Naive B cell (primary cell): ENCODE data around the gene NECTIN2. TPM values are rescaled to one million over a fixed set of nuclear protein-coding genes. Genes with fewer than 3 reads are reported as not detected.
"Not testable (repeated sequence)": the region's sequence is repeated elsewhere in the genome, so short reads cannot be mapped to it uniquely, and the experiment has no call there.

Source experiments
- ATAC-seq, 2 donors: fragments of 150-1000 bp; cut with Tn5 transposase; 2 replicates each; pipeline ENCODE4 v1.10.0; 2021; ENCODE audit warnings: low read depth in 2 of 2, mild to moderate bottlenecking in 2 of 2, moderate library complexity in 2 of 2
- DNase-seq: peaks from one replicate; pipeline ENCODE4 v3.0.0; 2022
- H3K27ac Mint-ChIP-seq, 6 donors: one replicate each; pipeline ENCODE4 v1.8.0; 2020 to 2022; ENCODE audit warnings: mild to moderate bottlenecking in 6 of 6, mixed read lengths in 6 of 6, moderate library complexity in 5 of 6, inconsistent platforms in 2 of 6
- H3K27me3 Mint-ChIP-seq, 3 donors: one replicate each; pipeline ENCODE4 v1.8.0; 2021 to 2022; ENCODE audit warnings: mixed read lengths in 3 of 3, mild to moderate bottlenecking in 1 of 3
- H3K36me3 Mint-ChIP-seq, 2 donors: one replicate each; pipeline ENCODE4 v1.8.0; 2020 to 2022; ENCODE audit warnings: mixed read lengths in 2 of 2, inconsistent platforms in 1 of 2, mild to moderate bottlenecking in 1 of 2
- H3K4me1 Mint-ChIP-seq, 3 donors: one replicate each; pipeline ENCODE4 v1.8.0; 2020 to 2022; ENCODE audit warnings: mixed read lengths in 3 of 3, inconsistent platforms in 1 of 3, mild to moderate bottlenecking in 1 of 3, moderate library complexity in 1 of 3
- H3K4me3 Mint-ChIP-seq, 8 donors: one replicate each; pipeline ENCODE4 v1.8.0; 2020 to 2022; ENCODE audit warnings: mild to moderate bottlenecking in 8 of 8, mixed read lengths in 8 of 8, moderate library complexity in 8 of 8, inconsistent platforms in 2 of 8
- H3K9me3 Mint-ChIP-seq, 7 donors: one replicate each; pipeline ENCODE4 v1.8.0; 2020 to 2022; ENCODE audit warnings: mixed read lengths in 7 of 7, mild to moderate bottlenecking in 5 of 7, inconsistent platforms in 2 of 7, moderate library complexity in 1 of 7
- polyA plus RNA-seq, 6 donors: library from polyadenylated mRNA; unstranded; fragments of 300-500 nt; fragmentation: Illumina TruSeq; gene quantifications; one replicate each; pipeline ENCODE4 v1.2.3, GENCODE V29; 2021; ENCODE audit warnings: low read depth in 6 of 6

Gene NECTIN2
- polyA plus RNA-seq, 6 donors from 2014 or later = not detected

GRCh38 chr19:44869733-44870470, 23.8 kb downstream of the NECTIN2 start:
- DNase-seq = no peak
- no peaks in the 10 kb centered on the region for H3K36me3 Mint-ChIP-seq
- no peak for ATAC-seq
- H3K27me3 Mint-ChIP-seq = peaks cover 0 to 5% (median 5%) of the 10 kb centered on the region in 3 donors
- no peaks in the 10 kb centered on the region for H3K9me3 Mint-ChIP-seq
- H3K4me3 Mint-ChIP-seq = peak overlapping the region in 1 of 8 donors; percentile 68
- H3K4me1 Mint-ChIP-seq = no peaks in the 10 kb centered on the region
- peak overlapping the region in 1 of 6 donors; percentile 60 for H3K27ac Mint-ChIP-seq

GRCh38 chr19:44871809-44872208, 25.7 kb downstream of the NECTIN2 start:
- H3K4me3 Mint-ChIP-seq = no peak overlapping the region
- peaks cover 0 to 5% (median 0%) of the 10 kb centered on the region in 3 donors for H3K27me3 Mint-ChIP-seq
- no peaks in the 10 kb centered on the region for H3K36me3 Mint-ChIP-seq
- no peak overlapping the region for H3K27ac Mint-ChIP-seq
- H3K4me1 Mint-ChIP-seq = no peaks in the 10 kb centered on the region
- ATAC-seq = no peak
- DNase-seq = no peak
- H3K9me3 Mint-ChIP-seq = no peaks in the 10 kb centered on the region

DNA sequence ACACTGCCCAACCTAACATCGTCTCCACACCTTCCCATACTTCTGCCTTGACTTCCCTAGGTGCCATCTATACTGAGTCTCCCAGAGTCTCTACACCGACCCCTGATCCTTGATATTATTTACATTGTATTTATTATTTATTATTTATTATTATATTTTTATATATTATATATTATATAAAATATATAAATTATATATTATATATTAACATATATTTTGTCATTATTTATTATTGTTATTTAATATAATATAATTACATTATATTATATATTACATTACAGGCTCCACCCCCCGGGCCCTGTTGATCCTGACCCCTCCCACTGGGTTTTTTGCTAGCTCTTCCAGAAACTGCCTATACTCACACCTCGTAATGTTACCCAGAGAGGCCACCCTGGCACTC, 26.6 kb downstream of the NECTIN2 start:
- peaks cover 0 to 5% (median 2%) of the 10 kb centered on the region in 3 donors for H3K4me1 Mint-ChIP-seq
- ATAC-seq = no peak
- no peak for DNase-seq
- peaks cover 0 to 5% (median 0%) of the 10 kb centered on the region in 3 donors for H3K27me3 Mint-ChIP-seq
- H3K27ac Mint-ChIP-seq = no peak overlapping the region
- H3K4me3 Mint-ChIP-seq = peak overlapping the region in 1 of 8 donors; percentile 7
- no peaks in the 10 kb centered on the region for H3K9me3 Mint-ChIP-seq
- no peaks in the 10 kb centered on the region for H3K36me3 Mint-ChIP-seq

- no peak overlapping the region for H3K27ac Mint-ChIP-seq
- H3K9me3 Mint-ChIP-seq = no peaks in the 10 kb centered on the region
- H3K4me1 Mint-ChIP-seq = peaks cover 0 to 5% (median 2%) of the 10 kb centered on the region in 3 donors
- no peak overlapping the region for H3K4me3 Mint-ChIP-seq
- no peak for ATAC-seq
- H3K36me3 Mint-ChIP-seq = no peaks in the 10 kb centered on the region
- DNase-seq = no peak
- peaks cover 0 to 5% (median 4%) of the 10 kb centered on the region in 3 donors for H3K27me3 Mint-ChIP-seq
Measured at GRCh38 chr19:44874317-44874716, 28.2 kb downstream of the NECTIN2 start.

GRCh38 chr19:44875666-44876451, 29.8 kb downstream of the NECTIN2 start:
- no peaks in the 10 kb centered on the region for H3K9me3 Mint-ChIP-seq
- peak overlapping the region in 2 of 8 donors; percentile 53 to 61 for H3K4me3 Mint-ChIP-seq
- H3K27ac Mint-ChIP-seq = peak overlapping the region in 1 of 6 donors; percentile 6
- DNase-seq (no peak), ATAC-seq (no peak)
- H3K36me3 Mint-ChIP-seq = no peaks in the 10 kb centered on the region
- H3K27me3 Mint-ChIP-seq = peaks cover 0 to 10% (median 8%) of the 10 kb centered on the region in 3 donors
- H3K4me1 Mint-ChIP-seq = peaks cover 0 to 5% (median 2%) of the 10 kb centered on the region in 3 donors

- Mint-ChIP-seq H3K27ac (peak overlapping the region in 2 of 6 donors; percentile 77 to 82), H3K4me3 (peak overlapping the region in 1 of 8 donors; percentile 48), H3K9me3 (no peaks in the 10 kb centered on the region), H3K36me3 (no peaks in the 10 kb centered on the region), H3K4me1 (peaks cover 0 to 5% (median 2%) of the 10 kb centered on the region in 3 donors), H3K27me3 (peaks cover 0 to 13% (median 8%) of the 10 kb centered on the region in 3 donors)
- DNase-seq (no peak), ATAC-seq (no peak)
Measured at GRCh38 chr19:44876930-44877535, 30.9 kb downstream of the NECTIN2 start.

DNA sequence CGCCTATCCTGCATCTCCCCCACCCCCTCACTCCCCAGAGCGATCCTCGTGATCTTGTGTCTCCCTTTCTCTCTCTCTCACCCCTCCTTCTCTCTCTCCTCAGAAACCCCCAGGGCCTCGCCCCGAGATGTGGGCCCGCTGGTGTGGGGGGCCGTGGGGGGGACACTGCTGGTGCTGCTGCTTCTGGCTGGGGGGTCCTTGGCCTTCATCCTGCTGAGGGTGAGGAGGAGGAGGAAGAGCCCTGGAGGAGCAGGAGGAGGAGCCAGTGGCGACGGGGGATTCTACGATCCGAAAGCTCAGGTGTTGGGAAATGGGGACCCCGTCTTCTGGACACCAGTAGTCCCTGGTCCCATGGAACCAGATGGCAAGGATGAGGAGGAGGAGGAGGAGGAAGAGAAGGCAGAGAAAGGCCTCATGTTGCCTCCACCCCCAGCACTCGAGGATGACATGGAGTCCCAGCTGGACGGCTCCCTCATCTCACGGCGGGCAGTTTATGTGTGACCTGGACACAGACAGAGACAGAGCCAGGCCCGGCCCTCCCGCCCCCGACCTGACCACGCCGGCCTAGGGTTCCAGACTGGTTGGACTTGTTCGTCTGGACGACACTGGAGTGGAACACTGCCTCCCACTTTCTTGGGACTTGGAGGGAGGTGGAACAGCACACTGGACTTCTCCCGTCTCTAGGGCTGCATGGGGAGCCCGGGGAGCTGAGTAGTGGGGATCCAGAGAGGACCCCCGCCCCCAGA, 32.2 kb downstream of the NECTIN2 start:
- Mint-ChIP-seq H3K27me3 (peaks cover 0 to 17% (median 8%) of the 10 kb centered on the region in 3 donors), H3K4me1 (peaks cover 0 to 5% (median 2%) of the 10 kb centered on the region in 3 donors), H3K9me3 (no peaks in the 10 kb centered on the region), H3K36me3 (no peaks in the 10 kb centered on the region), H3K27ac (peak overlapping the region in 1 of 6 donors; percentile 59), H3K4me3 (no peak overlapping the region)
- ATAC-seq (no peak), DNase-seq (no peak)

- Mint-ChIP-seq H3K4me1 (peaks cover 0 to 5% (median 2%) of the 10 kb centered on the region in 3 donors), H3K27me3 (peaks cover 0 to 17% (median 8%) of the 10 kb centered on the region in 3 donors), H3K36me3 (no peaks in the 10 kb centered on the region), H3K27ac (no peak overlapping the region), H3K4me3 (no peak overlapping the region), H3K9me3 (no peaks in the 10 kb centered on the region)
- no peak for DNase-seq
- no peak for ATAC-seq
Measured at GRCh38 chr19:44879309-44880065, 33.4 kb downstream of the NECTIN2 start.

- no peak for ATAC-seq
- H3K27me3 Mint-ChIP-seq = peaks cover 0 to 17% (median 8%) of the 10 kb centered on the region in 3 donors
- H3K36me3 Mint-ChIP-seq = no peaks in the 10 kb centered on the region
- H3K4me1 Mint-ChIP-seq = peaks cover 0 to 4% (median 2%) of the 10 kb centered on the region in 3 donors
- no peak for DNase-seq
- H3K9me3 Mint-ChIP-seq = no peaks in the 10 kb centered on the region
- no peak overlapping the region for H3K4me3 Mint-ChIP-seq
- no peak overlapping the region for H3K27ac Mint-ChIP-seq
Measured at GRCh38 chr19:44882063-44882462, 36.0 kb downstream of the NECTIN2 start.

DNA sequence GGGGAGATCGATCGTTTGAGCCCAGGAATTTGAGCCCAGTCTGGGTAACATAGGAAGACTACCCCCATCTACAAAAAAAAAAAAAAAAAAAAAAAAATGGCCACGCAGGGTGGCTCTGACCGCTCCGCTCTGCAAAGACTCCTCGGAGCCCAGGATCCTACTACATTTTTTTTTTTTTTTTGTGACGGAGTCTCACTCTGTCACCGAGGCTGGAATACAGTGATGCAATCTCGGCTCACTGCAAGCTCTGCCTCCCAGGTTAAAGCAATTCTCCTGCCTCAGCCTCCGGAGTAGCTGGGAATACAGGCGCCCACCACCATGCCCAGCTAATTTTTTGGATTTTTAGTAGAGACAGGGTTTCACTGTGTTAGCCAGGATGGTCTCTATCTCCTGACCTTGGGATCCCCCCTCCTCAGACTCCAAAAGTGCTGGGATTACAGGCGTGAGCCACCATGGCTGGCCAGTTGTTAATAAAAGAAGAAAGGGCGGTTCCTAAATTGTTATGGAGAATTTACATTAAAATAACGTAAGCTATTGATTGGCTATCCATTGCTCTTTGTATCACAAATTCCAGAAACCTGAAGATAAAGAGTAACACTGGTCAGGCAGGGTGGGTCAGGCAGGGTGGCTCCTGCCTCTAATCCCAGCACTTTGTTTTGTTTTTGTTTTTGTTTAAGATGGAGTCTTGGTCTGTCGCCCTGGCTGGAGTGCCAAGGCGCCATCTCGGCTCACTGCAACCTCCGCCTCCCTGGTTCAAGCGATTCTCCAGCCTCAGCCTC, 36.7 kb downstream of the NECTIN2 start:
- not testable (repeated sequence) for DNase-seq, H3K36me3 Mint-ChIP-seq, H3K9me3 Mint-ChIP-seq, H3K4me3 Mint-ChIP-seq, H3K27ac Mint-ChIP-seq, ATAC-seq, H3K4me1 Mint-ChIP-seq
- peaks cover 0 to 17% (median 8%) of the 10 kb centered on the region in 3 donors for H3K27me3 Mint-ChIP-seq

- no peak for ATAC-seq
- H3K36me3 Mint-ChIP-seq = no peaks in the 10 kb centered on the region
- H3K27ac Mint-ChIP-seq = no peak overlapping the region
- H3K4me1 Mint-ChIP-seq = peaks cover 0 to 4% (median under 1%) of the 10 kb centered on the region in 3 donors
- peaks cover 0 to 13% (median 8%) of the 10 kb centered on the region in 3 donors for H3K27me3 Mint-ChIP-seq
- peaks cover 0 to under 1% (median 0%) of the 10 kb centered on the region in 7 donors for H3K9me3 Mint-ChIP-seq
- no peak overlapping the region for H3K4me3 Mint-ChIP-seq
- DNase-seq = no peak
Measured at GRCh38 chr19:44883922-44884321, 37.8 kb downstream of the NECTIN2 start.

- H3K9me3 Mint-ChIP-seq = peaks cover 0 to 4% (median 0%) of the 10 kb centered on the region in 7 donors
- no peak overlapping the region for H3K27ac Mint-ChIP-seq
- ATAC-seq = no peak
- no peaks in the 10 kb centered on the region for H3K36me3 Mint-ChIP-seq
- DNase-seq = no peak
- H3K4me1 Mint-ChIP-seq = peaks cover 0 to 9% (median 3%) of the 10 kb centered on the region in 3 donors
- peaks cover 0 to 11% (median 6%) of the 10 kb centered on the region in 3 donors for H3K27me3 Mint-ChIP-seq
- no peak overlapping the region for H3K4me3 Mint-ChIP-seq
Measured at GRCh38 chr19:44884566-44884965, 38.5 kb downstream of the NECTIN2 start.
